HL-60 (cell line): ENCODE data around the gene BEGAIN.

ENCODE experiments used
- GABPA ChIP-seq: IDR thresholded peaks from 2 replicates; pipeline ENCODE4 v1.6.1; 2012; ENCODE audit warnings: low read depth
- POLR2AphosphoS5 ChIP-seq: IDR thresholded peaks from 2 replicates; pipeline ENCODE4 v1.6.1; 2012; ENCODE audit warnings: low read depth
- SPI1 ChIP-seq: IDR thresholded peaks from 2 replicates; pipeline ENCODE4 v1.6.1; 2012; ENCODE audit warnings: low read depth, mild to moderate bottlenecking, borderline replicate concordance
- TF ChIP-seq, protein P1 (sequence below): IDR thresholded peaks from one replicate; pipeline ENCODE4 v1.5.1; 2011; ENCODE audit warnings: low read length, control low read depth, inconsistent platforms; ENCODE audit not compliant: insufficient read depth

DNA sequence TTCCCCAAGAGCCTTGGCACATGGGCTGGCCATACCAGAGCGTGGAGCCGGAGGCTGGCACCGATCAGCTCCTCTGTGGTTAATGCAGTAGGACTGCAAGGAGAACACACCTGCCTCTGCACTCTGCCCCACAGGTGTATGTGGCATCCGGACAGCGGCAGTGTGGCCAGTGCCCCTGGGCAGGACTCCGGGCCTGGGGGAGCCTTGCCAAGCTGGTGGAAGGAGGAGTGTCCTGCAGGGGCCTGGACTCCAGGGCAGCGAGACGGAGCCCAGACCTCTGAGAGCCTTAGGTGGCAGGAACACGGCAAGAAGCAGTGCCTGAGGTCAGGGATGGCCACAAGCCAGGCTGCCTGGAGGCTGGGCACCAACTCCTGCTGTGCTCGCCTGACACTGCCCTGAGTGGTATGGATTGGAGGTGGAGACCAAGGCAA lies 5.3 kb upstream of the BEGAIN start:
- TF ChIP-seq, protein P1, sequence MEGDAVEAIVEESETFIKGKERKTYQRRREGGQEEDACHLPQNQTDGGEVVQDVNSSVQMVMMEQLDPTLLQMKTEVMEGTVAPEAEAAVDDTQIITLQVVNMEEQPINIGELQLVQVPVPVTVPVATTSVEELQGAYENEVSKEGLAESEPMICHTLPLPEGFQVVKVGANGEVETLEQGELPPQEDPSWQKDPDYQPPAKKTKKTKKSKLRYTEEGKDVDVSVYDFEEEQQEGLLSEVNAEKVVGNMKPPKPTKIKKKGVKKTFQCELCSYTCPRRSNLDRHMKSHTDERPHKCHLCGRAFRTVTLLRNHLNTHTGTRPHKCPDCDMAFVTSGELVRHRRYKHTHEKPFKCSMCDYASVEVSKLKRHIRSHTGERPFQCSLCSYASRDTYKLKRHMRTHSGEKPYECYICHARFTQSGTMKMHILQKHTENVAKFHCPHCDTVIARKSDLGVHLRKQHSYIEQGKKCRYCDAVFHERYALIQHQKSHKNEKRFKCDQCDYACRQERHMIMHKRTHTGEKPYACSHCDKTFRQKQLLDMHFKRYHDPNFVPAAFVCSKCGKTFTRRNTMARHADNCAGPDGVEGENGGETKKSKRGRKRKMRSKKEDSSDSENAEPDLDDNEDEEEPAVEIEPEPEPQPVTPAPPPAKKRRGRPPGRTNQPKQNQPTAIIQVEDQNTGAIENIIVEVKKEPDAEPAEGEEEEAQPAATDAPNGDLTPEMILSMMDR, result no peak
- TF ChIP-seq SPI1 (no peak), POLR2AphosphoS5 (no peak), GABPA (no peak)
